Islet of Langerhans (tissue), 1 donor: ENCODE data around the gene YY1AP1.
"Not testable (repeated sequence)": the region's sequence is repeated elsewhere in the genome, so short reads cannot be mapped to it uniquely, and the experiment has no call there.

ENCODE experiments used
- FAIRE-seq: peaks from one replicate; lab custom pipeline; 2011; peaks lifted over from hg19 to GRCh38; lab: Jason Lieb, UNC

YY1AP1 gene

GRCh38 chr1:155688324-155689080 lies at the start of gene YY1AP1:
Gene YY1AP1, minus strand, starts transcription at chr1:155688774. Its CDS starts 8,338 bp downstream, at chr1:155680436.
- FAIRE-seq: no peak

- FAIRE-seq: no peak
Observed at GRCh38 chr1:155729031-155729898, 40.7 kb upstream of the YY1AP1 start.

GRCh38 chr1:155725142-155725541 lies 36.6 kb upstream of the YY1AP1 start:
- no peak for FAIRE-seq

- FAIRE-seq: no peak
Observed at GRCh38 chr1:155719703-155720102, 31.1 kb upstream of the YY1AP1 start.

GRCh38 chr1:155718524-155719115 lies 30.0 kb upstream of the YY1AP1 start:
- FAIRE-seq: not testable (repeated sequence)

- FAIRE-seq: no peak
Observed at GRCh38 chr1:155717041-155717440, 28.5 kb upstream of the YY1AP1 start.

- FAIRE-seq: no peak
Observed at GRCh38 chr1:155715777-155716176, 27.2 kb upstream of the YY1AP1 start.

- FAIRE-seq: not testable (repeated sequence)
Observed at GRCh38 chr1:155715056-155715455, 26.5 kb upstream of the YY1AP1 start.

- FAIRE-seq: no peak
Observed at GRCh38 chr1:155713075-155713474, 24.5 kb upstream of the YY1AP1 start.

GRCh38 chr1:155712636-155713035 lies 24.1 kb upstream of the YY1AP1 start:
- not testable (repeated sequence) for FAIRE-seq

GRCh38 chr1:155711457-155711856 lies 22.9 kb upstream of the YY1AP1 start:
- not testable (repeated sequence) for FAIRE-seq

- no peak for FAIRE-seq
Observed at GRCh38 chr1:155709391-155709790, 20.8 kb upstream of the YY1AP1 start.

GRCh38 chr1:155706139-155706538 lies 17.6 kb upstream of the YY1AP1 start:
- FAIRE-seq: no peak

- not testable (repeated sequence) for FAIRE-seq
Observed at GRCh38 chr1:155704414-155704813, 15.8 kb upstream of the YY1AP1 start.

GRCh38 chr1:155703216-155703615 lies 14.6 kb upstream of the YY1AP1 start:
- no peak for FAIRE-seq

- FAIRE-seq: not testable (repeated sequence)
Observed at GRCh38 chr1:155701675-155702074, 13.1 kb upstream of the YY1AP1 start.

GRCh38 chr1:155699062-155699461 lies 10.5 kb upstream of the YY1AP1 start:
- not testable (repeated sequence) for FAIRE-seq

- FAIRE-seq: no peak
Observed at GRCh38 chr1:155698382-155699038, 9.9 kb upstream of the YY1AP1 start.

GRCh38 chr1:155697616-155698015 lies 9.0 kb upstream of the YY1AP1 start:
- FAIRE-seq: not testable (repeated sequence)

GRCh38 chr1:155697046-155697445 lies 8.5 kb upstream of the YY1AP1 start:
- no peak for FAIRE-seq

- no peak for FAIRE-seq
Observed at GRCh38 chr1:155696524-155696923, 8.0 kb upstream of the YY1AP1 start.

- no peak for FAIRE-seq
Observed at GRCh38 chr1:155695608-155696007, 7.0 kb upstream of the YY1AP1 start.
